Measurements from ENCODE around the gene PC. TPM values are rescaled to one million over a fixed set of nuclear protein-coding genes. Genes with fewer than 3 reads are reported as not detected.
A peak's percentile ranks its signal among the peaks of the same experiment; 100 is the strongest.

The PC gene
- total and polyA plus RNA-seq, 11 donors: 2.6 to 22.4 (median 13.1) TPM

- ATAC-seq (no peak), DNase-seq (no peak)
- Histone ChIP-seq H3K27me3 (no peaks in the 10 kb centered on the region), H3K4me1 (peaks cover 0 to 16% (median 0%) of the 10 kb centered on the region in 12 donors), H3K36me3 (no peaks in the 10 kb centered on the region), H3K27ac (no peak overlapping the region), H3K9me3 (peaks cover 0 to 6% (median under 1%) of the 10 kb centered on the region in 12 donors), H3K4me3 (no peak overlapping the region)
- no peak for TF ChIP-seq POLR2A (IDR thresholded peaks at IDR 0.05)
- no peak for TF ChIP-seq CTCF (IDR thresholded peaks at IDR 0.05)
- intact Hi-C loops (cut with DNase I): no loop called here
- WGBS, 4 donors: 81 to 83% (median 82%) methylated on average over 8 of the region's 8 CpGs
Measured at GRCh38 chr11:66973956-66974580, 15.9 kb upstream of the PC start.

GRCh38 chr11:66971488-66971887 lies 13.3 kb upstream of the PC start:
- Histone ChIP-seq H3K9me3 (no peaks in the 10 kb centered on the region), H3K36me3 (no peaks in the 10 kb centered on the region), H3K4me1 (peaks cover 0 to 27% (median 0%) of the 10 kb centered on the region in 12 donors), H3K27me3 (no peaks in the 10 kb centered on the region), H3K4me3 (no peak overlapping the region), H3K27ac (peak overlapping the region in 4 of 12 donors; percentile 61 to 83 (median 66))
- TF ChIP-seq POLR2A (IDR thresholded peaks at IDR 0.05): no peak
- no peak for TF ChIP-seq CTCF (IDR thresholded peaks at IDR 0.05)
- WGBS, 4 donors: 87 to 94% (median 91%) methylated on average over 2 of the region's 2 CpGs
- DNase-seq: no peak
- intact Hi-C loops (cut with DNase I): no loop called here
- ATAC-seq: no peak

- TF ChIP-seq CTCF (IDR thresholded peaks at IDR 0.05) (no peak), POLR2A (IDR thresholded peaks at IDR 0.05) (no peak)
- H3K36me3 ChIP-seq: no peaks in the 10 kb centered on the region
- no peaks in the 10 kb centered on the region for H3K9me3 ChIP-seq
- ATAC-seq (peak; percentile 37 to 88 (median 77)), DNase-seq (peak in 1 of 5 donors; percentile 22)
- peak overlapping the region in 4 of 12 donors; percentile 61 to 83 (median 66) for H3K27ac ChIP-seq
- WGBS, 4 donors: 72 to 80% (median 78%) methylated on average over 5 of the region's 5 CpGs
- no peak overlapping the region for H3K4me3 ChIP-seq
- H3K4me1 ChIP-seq: peaks cover 0 to 27% (median 0%) of the 10 kb centered on the region in 12 donors
- intact Hi-C loops (cut with DNase I): no loop called here
- H3K27me3 ChIP-seq: no peaks in the 10 kb centered on the region
Measured at GRCh38 chr11:66970807-66971442, 12.7 kb upstream of the PC start.

GRCh38 chr11:66970371-66970806 lies 12.2 kb upstream of the PC start:
- intact Hi-C loops (cut with DNase I): no loop called here
- peaks cover 0 to 27% (median 0%) of the 10 kb centered on the region in 12 donors for H3K4me1 ChIP-seq
- no peaks in the 10 kb centered on the region for H3K27me3 ChIP-seq
- no peaks in the 10 kb centered on the region for H3K36me3 ChIP-seq
- DNase-seq (no peak), ATAC-seq (no peak)
- WGBS, 4 donors: 83 to 90% (median 87%) methylated on average over 4 of the region's 4 CpGs
- no peaks in the 10 kb centered on the region for H3K9me3 ChIP-seq
- no peak overlapping the region for H3K4me3 ChIP-seq
- TF ChIP-seq POLR2A (IDR thresholded peaks at IDR 0.05) (no peak), CTCF (IDR thresholded peaks at IDR 0.05) (no peak)
- peak overlapping the region in 4 of 12 donors; percentile 36 to 67 (median 62) for H3K27ac ChIP-seq

Data from heart left ventricle (tissue), 16 donors.